ENCODE data around the gene ST6GALNAC3. TPM values are rescaled to one million over a fixed set of nuclear protein-coding genes. Genes with fewer than 3 reads are reported as not detected.

ST6GALNAC3 gene
- total RNA-seq, 2 experiments from 2014 or later: 0.50 to 1.2 TPM

- ChIA-PET POLR2A (no interaction called here), CTCF (ENCODE audit: unreplicated experiment) (no interaction called here)
- Histone ChIP-seq H2AFZ (ENCODE audit: low read length) (no peak overlapping the region), H3K4me1 (ENCODE audit: insufficient read depth, low read length, poor library complexity, severe bottlenecking) (no peaks in the 10 kb centered on the region), H3K9me3 (ENCODE audit: low read length) (no peaks in the 10 kb centered on the region), H3K79me2 (ENCODE audit: insufficient read depth, low read depth, low read length) (no peaks in the 10 kb centered on the region), H3K4me3 (ENCODE audit: low read depth, low read length, poor library complexity, severe bottlenecking) (no peak overlapping the region), H3K4me2 (ENCODE audit: low read length) (no peak overlapping the region), H3K9me2 (ENCODE audit: insufficient read depth, low read length) (no peaks in the 10 kb centered on the region), H4K20me1 (ENCODE audit: insufficient read depth, low read length) (no peaks in the 10 kb centered on the region), H3K36me3 (ENCODE audit: insufficient read depth, low read length) (no peaks in the 10 kb centered on the region), H3K27ac (ENCODE audit: low read depth, low read length, poor library complexity, severe bottlenecking) (no peak overlapping the region)
- BruUV-seq (replicated peaks): no TSS peak
- intact Hi-C loops (cut with micrococcal nuclease; ENCODE audit: unreplicated experiment): no loop called here
- TF ChIP-seq EZH2phosphoT487 (IDR thresholded peaks at IDR 0.05; ENCODE audit: borderline replicate concordance, low read depth, low read length) (no peak), CTCF (conservative IDR thresholded peaks at IDR 0.05; ENCODE audit: low read length) (no peak)
- no peak for DNase-seq (ENCODE audit: low spot score)
Measured at GRCh38 chr1:76086597-76086996, 12.1 kb downstream of the ST6GALNAC3 start.

- ChIA-PET CTCF (ENCODE audit: unreplicated experiment) (no interaction called here), POLR2A (no interaction called here)
- no peaks in the 10 kb centered on the region for H4K20me1 ChIP-seq (ENCODE audit: insufficient read depth, low read length)
- no peaks in the 10 kb centered on the region for H3K9me3 ChIP-seq (ENCODE audit: low read length)
- intact Hi-C loops (cut with micrococcal nuclease; ENCODE audit: unreplicated experiment): no loop called here
- no peaks in the 10 kb centered on the region for H3K9me2 ChIP-seq (ENCODE audit: insufficient read depth, low read length)
- no peaks in the 10 kb centered on the region for H3K36me3 ChIP-seq (ENCODE audit: insufficient read depth, low read length)
- DNase-seq (ENCODE audit: low spot score): no peak
- TF ChIP-seq CTCF (conservative IDR thresholded peaks at IDR 0.05; ENCODE audit: low read length) (no peak), EZH2phosphoT487 (IDR thresholded peaks at IDR 0.05; ENCODE audit: borderline replicate concordance, low read depth, low read length) (no peak)
- no TSS peak for BruUV-seq (replicated peaks)
- no peak overlapping the region for H3K4me3 ChIP-seq (ENCODE audit: low read depth, low read length, poor library complexity, severe bottlenecking)
- H3K79me2 ChIP-seq (ENCODE audit: insufficient read depth, low read depth, low read length): no peaks in the 10 kb centered on the region
- no peaks in the 10 kb centered on the region for H3K4me1 ChIP-seq (ENCODE audit: insufficient read depth, low read length, poor library complexity, severe bottlenecking)
- H3K27ac ChIP-seq (ENCODE audit: low read depth, low read length, poor library complexity, severe bottlenecking): no peak overlapping the region
- no peak overlapping the region for H3K4me2 ChIP-seq (ENCODE audit: low read length)
- H2AFZ ChIP-seq (ENCODE audit: low read length): no peak overlapping the region
Measured at GRCh38 chr1:76090283-76091203, 16.0 kb downstream of the ST6GALNAC3 start.

- no peak for DNase-seq (ENCODE audit: low spot score)
- no peaks in the 10 kb centered on the region for H3K9me3 ChIP-seq (ENCODE audit: low read length)
- H3K4me2 ChIP-seq (ENCODE audit: low read length): no peak overlapping the region
- BruUV-seq (replicated peaks): no TSS peak
- no peak overlapping the region for H3K27ac ChIP-seq (ENCODE audit: low read depth, low read length, poor library complexity, severe bottlenecking)
- H2AFZ ChIP-seq (ENCODE audit: low read length): no peak overlapping the region
- H3K4me3 ChIP-seq (ENCODE audit: low read depth, low read length, poor library complexity, severe bottlenecking): no peak overlapping the region
- H3K9me2 ChIP-seq (ENCODE audit: insufficient read depth, low read length): no peaks in the 10 kb centered on the region
- CTCF ChIA-PET (ENCODE audit: unreplicated experiment): interaction anchor here (0.6 kb wide), 1 partner anchor 62 kb away, joined by 3 read pairs; no protein-coding TSS in a partner anchor
- TF ChIP-seq CTCF (conservative IDR thresholded peaks at IDR 0.05; ENCODE audit: low read length): no peak
- TF ChIP-seq EZH2phosphoT487 (IDR thresholded peaks at IDR 0.05; ENCODE audit: borderline replicate concordance, low read depth, low read length): no peak
- POLR2A ChIA-PET: no interaction called here
- no peaks in the 10 kb centered on the region for H3K79me2 ChIP-seq (ENCODE audit: insufficient read depth, low read depth, low read length)
- no peaks in the 10 kb centered on the region for H3K36me3 ChIP-seq (ENCODE audit: insufficient read depth, low read length)
- intact Hi-C loops (cut with micrococcal nuclease; ENCODE audit: unreplicated experiment): no loop called here
- no peaks in the 10 kb centered on the region for H3K4me1 ChIP-seq (ENCODE audit: insufficient read depth, low read length, poor library complexity, severe bottlenecking)
- H4K20me1 ChIP-seq (ENCODE audit: insufficient read depth, low read length): no peaks in the 10 kb centered on the region
Measured at GRCh38 chr1:76092812-76093211, 18.3 kb downstream of the ST6GALNAC3 start.

Data from OCI-LY7 (cell line).